Endothelial cell of umbilical vein (primary cell): ENCODE data around the gene ZSCAN12. TPM values are rescaled to one million over a fixed set of nuclear protein-coding genes. Genes with fewer than 3 reads are reported as not detected.

Experiments
- BruUV-seq: library from RNA; stranded (reverse); fragments of 400-500 nt; replicated peaks from 2 replicates; lab custom pipeline; 2021; lab: Mats Ljungman, UMichigan
- CTCF ChIA-PET: fragments of 300-600, 350-600 bp; sonication (Branson Sonifier 250); formaldehyde crosslinking; loops from one replicate; lab custom pipeline; 2021; ENCODE audit warnings: antibody characterized with exemption, inconsistent platforms; lab: Charles Lee
- POLR2A ChIA-PET: fragments of 300-600, 350-600 bp; sonication (Branson Sonifier 250); formaldehyde crosslinking; loops from one replicate; lab custom pipeline; 2021; ENCODE audit warnings: antibody characterized with exemption, inconsistent platforms; lab: Charles Lee
- DNase-seq: peaks from one replicate; pipeline ENCODE4 v3.0.0-alpha.2; 2011; ENCODE audit warnings: low read depth, low spot score
- FAIRE-seq: peaks from 2 replicates; lab custom pipeline; 2011; peaks lifted over from hg19 to GRCh38; lab: Jason Lieb, UNC
- H2AFZ ChIP-seq: 2 replicates; pipeline ENCODE4 v1.6.0; 2012; ENCODE audit warnings: low read depth, low read length, control low read depth, inconsistent platforms
- H3K27ac ChIP-seq: 2 replicates; pipeline ENCODE4 v1.5.1; 2011; ENCODE audit warnings: low read depth, mild to moderate bottlenecking, control low read depth, low read length, moderate library complexity; ENCODE audit not compliant: insufficient read depth
- H3K27me3 ChIP-seq, 2 experiments: 2 replicates each; pipeline versions ENCODE4 v1.6.0 to v1.6.1; 2011; ENCODE audit warnings: low read length in 2 of 2, mixed read lengths in 1 of 2; ENCODE audit not compliant: control insufficient read depth in 2 of 2, insufficient read depth in 2 of 2
- H3K36me3 ChIP-seq, 2 experiments: 2 replicates in 1 of 2; 3 replicates in 1 of 2; pipeline ENCODE4 v1.5.1; 2011; ENCODE audit warnings: low read length in 2 of 2, mild to moderate bottlenecking in 1 of 2, moderate library complexity in 1 of 2; ENCODE audit not compliant: control insufficient read depth in 2 of 2, insufficient read depth in 2 of 2; ENCODE audit errors: extremely low read depth in 1 of 2
- H3K4me1 ChIP-seq: 3 replicates; pipeline ENCODE4 v1.5.1; 2011; ENCODE audit warnings: mild to moderate bottlenecking, low read length; ENCODE audit not compliant: control insufficient read depth, insufficient read depth; ENCODE audit errors: extremely low read depth
- H3K4me2 ChIP-seq: 2 replicates; pipeline ENCODE4 v1.6.1; 2011; ENCODE audit warnings: low read length, control low read depth, mixed read lengths; ENCODE audit not compliant: insufficient read depth
- H3K4me3 ChIP-seq, 3 experiments: fragments of 200-600 bp in 1 of 3; sonication (generic), shearing (Covaris generic) in 1 of 3; replicated peaks in 1 of 3; 2 replicates each; pipeline ENCODE4 v1.5.1; 2011 to 2016; ENCODE audit warnings: control low read depth in 3 of 3, low read length in 3 of 3, mild to moderate bottlenecking in 2 of 3, inconsistent platforms in 1 of 3, low read depth in 1 of 3, moderate library complexity in 1 of 3; ENCODE audit not compliant: insufficient read depth in 1 of 3
- H3K79me2 ChIP-seq: 2 replicates; pipeline ENCODE4 v1.6.0; 2012; ENCODE audit warnings: low read length, inconsistent platforms; ENCODE audit not compliant: control insufficient read depth, insufficient read depth
- H3K9ac ChIP-seq: replicated peaks from 2 replicates; pipeline ENCODE3; 2011; ENCODE audit warnings: low read length, control low read depth; ENCODE audit not compliant: insufficient read depth; ENCODE audit errors: extremely low read depth
- H3K9me1 ChIP-seq: replicated peaks from 3 replicates; pipeline ENCODE4 v1.6.0; 2011; ENCODE audit warnings: mild to moderate bottlenecking, low read length; ENCODE audit not compliant: control insufficient read depth, insufficient read depth; ENCODE audit errors: extremely low read depth
- H3K9me3 ChIP-seq: replicated peaks from 2 replicates; pipeline ENCODE4 v1.5.1; 2012; ENCODE audit warnings: low read length, inconsistent platforms; ENCODE audit not compliant: control insufficient read depth, insufficient read depth
- H4K20me1 ChIP-seq: replicated peaks from 2 replicates; pipeline ENCODE3; 2011; ENCODE audit warnings: mild to moderate bottlenecking, low read length; ENCODE audit not compliant: control insufficient read depth, insufficient read depth; ENCODE audit errors: extremely low read depth
- CTCF ChIP-seq, 2 donors: IDR thresholded peaks; 1 replicate in 1 of 2; 2 replicates in 1 of 2; pipeline ENCODE4 v1.5.1; 2011; ENCODE audit warnings: low read length in 2 of 2, mild to moderate bottlenecking in 2 of 2, moderate library complexity in 2 of 2, control low read depth in 1 of 2, inconsistent platforms in 1 of 2, low read depth in 1 of 2; ENCODE audit not compliant: insufficient read depth in 1 of 2; ENCODE audit errors: extremely low read depth in 1 of 2
- FOS ChIP-seq: IDR thresholded peaks from 2 replicates; pipeline ENCODE4 v1.6.1; 2011; ENCODE audit warnings: mild to moderate bottlenecking, low read length, moderate library complexity, borderline replicate concordance; ENCODE audit not compliant: insufficient read depth
- JUN ChIP-seq: IDR thresholded peaks from 2 replicates; pipeline ENCODE4 v1.6.1; 2011; ENCODE audit warnings: borderline replicate concordance, low read depth; ENCODE audit not compliant: insufficient read length, insufficient read depth
- MAX ChIP-seq: IDR thresholded peaks from 2 replicates; pipeline ENCODE4 v1.6.1; 2011; ENCODE audit not compliant: insufficient read depth, insufficient read length
- MYC ChIP-seq: IDR thresholded peaks from one replicate; pipeline ENCODE4 v1.6.1; 2011; ENCODE audit warnings: mild to moderate bottlenecking, low read depth, low read length
- POLR2A ChIP-seq: IDR thresholded peaks from 2 replicates; pipeline ENCODE4 v1.6.1; 2012; ENCODE audit warnings: low read depth, mild to moderate bottlenecking, control low read depth, low read length
- dilution Hi-C: fragments of 300-500 bp; cut with MboI; formaldehyde crosslinking; loops from one replicate; pipeline ENCODE4 v1.15.0; 2019; ENCODE audit warnings: low sequenced_read_pairs; ENCODE audit not compliant: extremely low pct_ligation_motif_present
- intact Hi-C: fragments of 100-400 bp; cut with micrococcal nuclease; formaldehyde crosslinking; loops from one replicate; pipeline ENCODE4 v1.10.0; 2022
- polyA plus RNA-seq, 4 experiments: library from polyadenylated mRNA; depleted of rRNA in 3 of 4; stranded (reverse) in 3 of 4; unstranded in 1 of 4; fragments of >200 nt; gene quantifications; 2 replicates each; pipeline versions ENCODE4 v1.2.1 to v1.2.3, GENCODE V29; 2011 to 2012; ENCODE audit warnings: missing spikeins in 1 of 4
- total RNA-seq: library from RNA; stranded (reverse); gene quantifications from 2 replicates; pipeline ENCODE4 v1.2.3, GENCODE V29; 2021

ZSCAN12 gene
- total and polyA plus RNA-seq, 2 donors (not counting 3 experiments of a cell fraction or from before 2014, with no cell fraction given) = 1.3 to 4.4 TPM

GRCh38 chr6:28357036-28357435 is 42.5 kb downstream of the ZSCAN12 start:
- no peaks in the 10 kb centered on the region for H3K36me3 ChIP-seq
- no peak overlapping the region for H3K4me2 ChIP-seq
- peak; percentile 54 for DNase-seq
- H3K4me1 ChIP-seq = peaks cover 34% of the 10 kb centered on the region
- peak overlapping the region; percentile 17 for H3K9ac ChIP-seq
- peaks cover 12% of the 10 kb centered on the region for H3K79me2 ChIP-seq
- H3K4me3 ChIP-seq = no peak overlapping the region
- no TSS peak for BruUV-seq
- H3K9me1 ChIP-seq = no peaks in the 10 kb centered on the region
- ChIA-PET POLR2A (interaction anchor here (1.5 kb wide), 1 partner anchor 464 kb away, joined by 6 read pairs; a partner anchor contains a TSS), CTCF (interaction anchor here (1.2 to 3.0 kb wide), 9 partner anchors 9 to 221 kb away, joined by 3 to 59 read pairs (median 9); partner anchors contain the start of gene ZKSCAN4)
- peak overlapping the region; percentile 95 for H2AFZ ChIP-seq
- no peak for TF ChIP-seq CTCF (IDR thresholded peaks at IDR 0.05; ENCODE audit: extremely low read depth in 1 of 2, insufficient read depth in 1 of 2, low read depth in 1 of 2, low read length in 2 of 2)
- TF ChIP-seq POLR2A = peak; percentile 22
- TF ChIP-seq FOS = no peak
- TF ChIP-seq MAX = no peak
- no peaks in the 10 kb centered on the region for H3K9me3 ChIP-seq
- no peaks in the 10 kb centered on the region for H4K20me1 ChIP-seq
- dilution Hi-C loops = no loop called here
- peak; percentile 82 for FAIRE-seq
- no peaks in the 10 kb centered on the region for H3K27me3 ChIP-seq
- H3K27ac ChIP-seq = peak overlapping the region; percentile 60
- intact Hi-C loops = loop anchor here (2.0 to 5.0 kb wide), 5 partner anchors 42 to 518 kb away; partner anchors contain the start of genes PGBD1 and ZSCAN12

GRCh38 chr6:28356666-28357020 is 42.9 kb downstream of the ZSCAN12 start:
- H3K79me2 ChIP-seq = peaks cover 12% of the 10 kb centered on the region
- peak overlapping the region; percentile 95 for H2AFZ ChIP-seq
- H3K36me3 ChIP-seq = no peaks in the 10 kb centered on the region
- no TSS peak for BruUV-seq
- FAIRE-seq (no peak), DNase-seq (no peak)
- H3K27me3 ChIP-seq = no peaks in the 10 kb centered on the region
- H3K9me1 ChIP-seq = no peaks in the 10 kb centered on the region
- peak overlapping the region; percentile 60 for H3K27ac ChIP-seq
- H3K9ac ChIP-seq = peak overlapping the region; percentile 83
- dilution Hi-C loops = no loop called here
- no peak overlapping the region for H3K4me2 ChIP-seq
- H3K9me3 ChIP-seq = no peaks in the 10 kb centered on the region
- H4K20me1 ChIP-seq = no peaks in the 10 kb centered on the region
- TF ChIP-seq FOS (no peak), JUN (no peak), MAX (no peak), MYC (no peak), CTCF (IDR thresholded peaks at IDR 0.05; ENCODE audit: extremely low read depth in 1 of 2, insufficient read depth in 1 of 2, low read depth in 1 of 2, low read length in 2 of 2) (no peak)
- no peak overlapping the region for H3K4me3 ChIP-seq
- POLR2A ChIA-PET = interaction anchor here (0.6 to 1.7 kb wide), 7 partner anchors 21 to 546 kb away, joined by 3 to 15 read pairs (median 6); partner anchors contain the start of genes PGBD1, ZKSCAN8, ZNF165 and ZSCAN31
- CTCF ChIA-PET = interaction anchor here (0.6 to 3.0 kb wide), 57 partner anchors 9 to 1169 kb away, joined by 3 to 59 read pairs (median 5); partner anchors contain the start of genes PGBD1, ZKSCAN4, ZKSCAN8 and ZSCAN16
- intact Hi-C loops = loop anchor here (1.0 to 5.0 kb wide), 13 partner anchors 20 to 518 kb away; partner anchors contain the start of genes PGBD1, ZKSCAN4, ZNF165 and ZSCAN12
- peaks cover 34% of the 10 kb centered on the region for H3K4me1 ChIP-seq
